ENCODE results near the gene TTC22. TPM values are rescaled to one million over a fixed set of nuclear protein-coding genes. Genes with fewer than 3 reads are reported as not detected.

TTC22 gene
- total RNA-seq, 2 experiments from 2014 or later, result 3.3 to 3.5 TPM

DNA sequence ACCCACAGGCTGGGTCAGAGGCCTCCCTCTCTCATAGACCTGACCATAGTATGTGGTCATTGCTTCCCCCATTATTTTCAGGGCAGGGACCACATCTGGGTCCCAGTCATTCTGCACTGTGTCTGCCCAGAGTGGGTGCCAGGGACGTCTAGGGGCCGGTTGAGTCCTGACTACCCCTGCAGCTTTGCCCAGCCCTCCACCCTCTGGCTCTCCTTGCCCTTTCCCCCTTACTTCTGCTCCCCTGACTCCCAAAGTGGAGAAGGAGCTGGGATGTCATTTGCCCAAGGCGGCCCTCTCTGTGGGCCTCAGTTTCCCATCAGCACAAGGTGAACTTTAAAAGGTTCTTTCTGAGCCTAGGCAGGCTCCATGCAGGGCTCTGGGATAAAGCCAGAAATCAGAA lies 4.3 kb upstream of the TTC22 start:
- no peak for TF ChIP-seq CTCF (IDR thresholded peaks at IDR 0.05)
- H3K4me1 Mint-ChIP-seq (ENCODE audit: low read depth), result peaks cover 28% of the 10 kb centered on the region
- ChIA-PET POLR2A (no interaction called here), CTCF (interaction anchor here (2.0 kb wide), 1 partner anchor 14 kb away, joined by 10 read pairs; no protein-coding TSS in a partner anchor)
- intact Hi-C loops (cut with micrococcal nuclease), result loop anchor here (2.0 kb wide), 1 partner anchor 89 kb away; no protein-coding TSS in a partner anchor
- H3K27ac Mint-ChIP-seq, result no peak overlapping the region
- DNase-seq (no peak), ATAC-seq (no peak)
- no peaks in the 10 kb centered on the region for H3K9me3 Mint-ChIP-seq
- no peaks in the 10 kb centered on the region for H3K27me3 Mint-ChIP-seq
- H3K4me3 Mint-ChIP-seq, result no peak overlapping the region
- H3K36me3 Mint-ChIP-seq (ENCODE audit: low read depth), result no peaks in the 10 kb centered on the region

DNA sequence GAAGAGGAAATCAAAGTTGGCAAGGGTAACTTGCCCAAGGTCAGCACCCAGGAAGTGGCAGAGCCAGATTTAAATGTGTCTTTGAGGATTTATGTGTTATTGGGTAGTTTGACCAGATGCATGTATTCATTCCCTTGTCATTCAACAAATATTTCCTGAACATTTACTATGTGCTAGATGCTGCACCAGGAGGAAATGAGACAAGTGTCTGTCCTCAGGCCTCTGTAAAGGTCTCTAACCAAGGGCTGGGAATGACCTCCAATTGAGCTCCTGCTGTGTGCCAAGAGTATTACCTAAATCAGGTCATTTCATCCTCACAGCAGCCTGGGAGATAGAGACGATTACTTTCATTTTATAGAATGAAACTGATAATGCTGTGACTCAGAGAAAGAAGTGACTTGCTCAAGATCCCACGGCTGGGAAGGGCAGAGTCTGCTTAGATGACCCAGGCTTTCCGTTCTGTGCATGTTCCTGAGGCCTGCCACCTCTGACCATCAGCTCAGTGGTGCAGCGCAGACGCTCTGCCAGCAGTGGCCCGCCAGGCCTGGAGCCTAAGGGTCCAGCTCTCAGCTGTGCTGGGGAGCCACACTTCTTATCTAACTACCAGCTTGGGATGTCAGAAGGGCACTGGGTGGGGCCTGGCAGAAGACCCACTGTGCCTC lies 3.5 kb upstream of the TTC22 start:
- Mint-ChIP-seq H3K27ac (peak overlapping the region; percentile 42), H3K9me3 (no peaks in the 10 kb centered on the region), H3K4me1 (ENCODE audit: low read depth) (peaks cover 35% of the 10 kb centered on the region), H3K36me3 (ENCODE audit: low read depth) (no peaks in the 10 kb centered on the region), H3K27me3 (no peaks in the 10 kb centered on the region), H3K4me3 (no peak overlapping the region)
- intact Hi-C loops (cut with micrococcal nuclease), result loop anchor here (2.0 kb wide), 1 partner anchor 88 kb away; no protein-coding TSS in a partner anchor
- CTCF ChIA-PET, result interaction anchor here (1.6 to 2.0 kb wide), 2 partner anchors 13 to 132 kb away, joined by 4 to 10 read pairs; no protein-coding TSS in a partner anchor
- peak; percentile 43 for ATAC-seq
- no peak for TF ChIP-seq CTCF (IDR thresholded peaks at IDR 0.05)
- peak; percentile 58 for DNase-seq
- POLR2A ChIA-PET, result no interaction called here

- peaks cover 42% of the 10 kb centered on the region for H3K4me1 Mint-ChIP-seq (ENCODE audit: low read depth)
Observed at GRCh38 chr1:54803761-54804470, 2.8 kb upstream of the TTC22 start.

DNA sequence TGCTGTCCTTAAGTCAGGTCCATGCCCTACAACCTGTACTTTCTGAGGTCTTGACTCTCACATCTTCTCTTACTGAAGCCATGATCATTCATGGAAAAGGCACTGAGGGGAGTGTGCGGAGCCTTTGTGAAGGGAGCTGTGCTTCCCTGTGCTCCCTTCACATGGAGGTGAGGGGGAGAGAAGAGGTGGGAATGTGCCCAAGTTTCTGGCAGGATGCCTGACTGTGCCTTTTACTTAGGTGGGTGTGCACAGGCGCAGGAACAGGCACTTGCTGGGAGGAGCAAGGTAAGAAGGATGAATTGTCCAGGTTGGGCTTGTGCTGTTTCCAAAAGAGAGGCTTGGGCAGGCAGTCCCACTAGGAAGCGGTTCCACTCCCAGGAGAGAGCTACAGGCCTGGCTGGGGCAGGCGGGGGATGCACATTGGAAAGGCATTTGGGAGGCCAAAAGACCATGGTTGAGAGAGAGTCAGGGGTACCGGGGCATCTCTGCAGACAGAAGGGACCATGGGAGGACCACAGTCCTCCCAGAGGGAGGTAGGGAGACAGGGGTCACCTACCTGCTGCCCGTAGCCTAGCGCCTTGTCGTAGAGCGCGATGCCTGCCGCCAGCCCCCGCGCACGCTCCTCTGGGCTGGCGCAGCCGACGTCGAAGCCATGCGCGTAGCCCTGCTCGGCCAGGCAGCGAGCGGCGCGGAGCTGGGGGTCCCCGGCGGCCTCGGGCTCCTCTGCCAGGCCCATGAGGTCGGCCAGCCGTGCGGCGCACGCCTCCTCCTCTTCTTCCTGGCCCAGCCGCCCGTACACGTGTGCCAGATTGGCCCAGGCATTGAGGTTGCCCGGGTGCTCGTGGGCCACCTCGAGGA lies 853 bp downstream of the TTC22 start:
- no peak for TF ChIP-seq CTCF (IDR thresholded peaks at IDR 0.05)
- peak overlapping the region; percentile 81 for H3K4me3 Mint-ChIP-seq
- H3K27ac Mint-ChIP-seq, result peak overlapping the region; percentile 88
- intact Hi-C loops (cut with micrococcal nuclease), result no loop called here
- H3K36me3 Mint-ChIP-seq (ENCODE audit: low read depth), result no peaks in the 10 kb centered on the region
- peaks cover 53% of the 10 kb centered on the region for H3K4me1 Mint-ChIP-seq (ENCODE audit: low read depth)
- CTCF ChIA-PET, result interaction anchor here (1.1 to 4.1 kb wide), 14 partner anchors 9 to 752 kb away, joined by 3 to 44 read pairs (median 6); partner anchors contain the start of genes DHCR24, PARS2 and TTC4
- DNase-seq, result no peak
- ATAC-seq, result no peak
- POLR2A ChIA-PET, result interaction anchor here (0.8 to 3.5 kb wide), 6 partner anchors 8 to 87 kb away, joined by 3 to 18 read pairs (median 4); partner anchors contain the start of genes DHCR24 and TTC4
- no peaks in the 10 kb centered on the region for H3K9me3 Mint-ChIP-seq
- H3K27me3 Mint-ChIP-seq, result no peaks in the 10 kb centered on the region

More at GRCh38 chr1:54803761-54804470, 2.8 kb upstream of the TTC22 start:
- Mint-ChIP-seq H3K27ac (peak overlapping the region; percentile 46), H3K36me3 (ENCODE audit: low read depth) (no peaks in the 10 kb centered on the region), H3K4me3 (no peak overlapping the region), H3K27me3 (no peaks in the 10 kb centered on the region), H3K9me3 (no peaks in the 10 kb centered on the region)
- POLR2A ChIA-PET, result no interaction called here
- CTCF ChIA-PET, result interaction anchor here (1.6 to 2.0 kb wide), 2 partner anchors 12 to 132 kb away, joined by 4 to 10 read pairs; no protein-coding TSS in a partner anchor
- no peak for TF ChIP-seq CTCF (IDR thresholded peaks at IDR 0.05)
- DNase-seq (no peak), ATAC-seq (no peak)
- intact Hi-C loops (cut with micrococcal nuclease), result loop anchor here (2.0 kb wide), 1 partner anchor 87 kb away; no protein-coding TSS in a partner anchor

Data from activated CD8-positive, alpha-beta T cell treated with anti-CD3 and anti-CD28 coated beads for 36 hours (primary cell).